Peyer's patch (tissue), 4 donors: ENCODE measurements around the gene SPSB4. TPM values are rescaled to one million over a fixed set of nuclear protein-coding genes. Genes with fewer than 3 reads are reported as not detected.

ENCODE experiments used
- DNase-seq, 3 donors: peaks; one replicate each; pipeline ENCODE4 v3.0.0-alpha.2; 2017 to 2019
- H3K27ac ChIP-seq, 4 donors: fragments of 200-600 bp; sonication (generic); one replicate each; pipeline ENCODE4 v1.5.1; 2016 to 2019
- H3K27me3 ChIP-seq, 2 donors: fragments of 200-600 bp; sonication (generic); one replicate each; pipeline ENCODE4 v1.5.1; 2019
- H3K36me3 ChIP-seq, 3 donors: fragments of 200-600 bp; sonication (generic); one replicate each; pipeline ENCODE4 v1.5.1; 2016 to 2019
- H3K4me1 ChIP-seq, 4 donors: fragments of 200-600 bp; sonication (generic); one replicate each; pipeline ENCODE4 v1.5.1; 2016 to 2019
- H3K4me3 ChIP-seq, 4 donors: fragments of 200-600 bp; sonication (generic); 1 replicate in 3 of 4; 2 replicates in 1 of 4; pipeline ENCODE4 v1.5.1; 2016 to 2019; ENCODE audit warnings: mild to moderate bottlenecking in 1 of 4
- H3K9me3 ChIP-seq, 4 donors: fragments of 200-600 bp; sonication (generic); one replicate each; pipeline ENCODE4 v1.5.1; 2016 to 2019; ENCODE audit warnings: mild to moderate bottlenecking in 1 of 4
- POLR2A ChIP-seq, 2 donors: fragments of 450-650 bp; IDR thresholded peaks; one replicate each; pipeline ENCODE4 v1.5.1; 2017; ENCODE audit warnings: antibody characterized with exemption in 2 of 2, mild to moderate bottlenecking in 2 of 2, moderate library complexity in 2 of 2
- total RNA-seq, 4 donors: library from RNA; depleted of rRNA; stranded (reverse); fragments of >200 nt; gene quantifications; one replicate each; pipeline ENCODE4 v1.1.0, GENCODE V29; 2016
- TF ChIP-seq, protein P1 (sequence below), 6 experiments: fragments of 450-650 bp in 4 of 6; fragments of 200-600 bp in 2 of 6; sonication (generic) in 1 of 6; IDR thresholded peaks; one replicate each; pipeline ENCODE4 v1.5.1; 2017 to 2019; ENCODE audit warnings: antibody characterized with exemption in 6 of 6, mild to moderate bottlenecking in 3 of 6, moderate library complexity in 1 of 6

SPSB4 gene
- total RNA-seq, 4 donors from 2014 or later, result 0.35 TPM; not detected in 3

DNA sequence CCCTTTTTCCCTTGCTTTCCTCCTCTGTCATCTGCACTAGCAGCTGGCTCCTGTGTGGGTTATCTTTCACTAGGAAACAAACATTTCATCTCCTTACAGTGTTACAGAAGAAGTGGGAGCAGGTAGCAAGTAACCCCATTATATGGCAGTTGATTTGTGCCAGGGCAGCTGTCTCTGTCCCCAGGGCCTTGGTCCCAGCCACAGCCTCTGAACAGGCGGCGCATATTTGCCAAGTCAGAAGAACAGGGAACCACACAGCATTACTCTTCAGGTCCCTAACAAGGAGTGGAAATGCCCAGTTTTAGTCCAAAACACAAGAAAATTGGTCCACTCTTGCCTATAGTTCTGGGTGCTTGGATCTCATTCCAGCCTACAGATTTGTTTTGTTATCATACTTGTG is 99.8 kb downstream of the SPSB4 start:
- no peak for DNase-seq
- no peaks in the 10 kb centered on the region for H3K27me3 ChIP-seq
- H3K9me3 ChIP-seq, result no peaks in the 10 kb centered on the region
- H3K27ac ChIP-seq, result no peak overlapping the region
- TF ChIP-seq, protein P1, sequence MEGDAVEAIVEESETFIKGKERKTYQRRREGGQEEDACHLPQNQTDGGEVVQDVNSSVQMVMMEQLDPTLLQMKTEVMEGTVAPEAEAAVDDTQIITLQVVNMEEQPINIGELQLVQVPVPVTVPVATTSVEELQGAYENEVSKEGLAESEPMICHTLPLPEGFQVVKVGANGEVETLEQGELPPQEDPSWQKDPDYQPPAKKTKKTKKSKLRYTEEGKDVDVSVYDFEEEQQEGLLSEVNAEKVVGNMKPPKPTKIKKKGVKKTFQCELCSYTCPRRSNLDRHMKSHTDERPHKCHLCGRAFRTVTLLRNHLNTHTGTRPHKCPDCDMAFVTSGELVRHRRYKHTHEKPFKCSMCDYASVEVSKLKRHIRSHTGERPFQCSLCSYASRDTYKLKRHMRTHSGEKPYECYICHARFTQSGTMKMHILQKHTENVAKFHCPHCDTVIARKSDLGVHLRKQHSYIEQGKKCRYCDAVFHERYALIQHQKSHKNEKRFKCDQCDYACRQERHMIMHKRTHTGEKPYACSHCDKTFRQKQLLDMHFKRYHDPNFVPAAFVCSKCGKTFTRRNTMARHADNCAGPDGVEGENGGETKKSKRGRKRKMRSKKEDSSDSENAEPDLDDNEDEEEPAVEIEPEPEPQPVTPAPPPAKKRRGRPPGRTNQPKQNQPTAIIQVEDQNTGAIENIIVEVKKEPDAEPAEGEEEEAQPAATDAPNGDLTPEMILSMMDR (IDR thresholded peaks at IDR 0.05), result no peak
- TF ChIP-seq POLR2A (IDR thresholded peaks at IDR 0.05), result no peak
- H3K36me3 ChIP-seq, result no peaks in the 10 kb centered on the region
- H3K4me1 ChIP-seq, result no peaks in the 10 kb centered on the region
- no peak overlapping the region for H3K4me3 ChIP-seq

GRCh38 chr3:141151439-141151838 is 100.3 kb downstream of the SPSB4 start:
- H3K4me1 ChIP-seq, result no peaks in the 10 kb centered on the region
- no peak overlapping the region for H3K27ac ChIP-seq
- no peak for TF ChIP-seq POLR2A (IDR thresholded peaks at IDR 0.05)
- TF ChIP-seq, protein P1 (IDR thresholded peaks at IDR 0.05), result no peak
- H3K36me3 ChIP-seq, result no peaks in the 10 kb centered on the region
- no peaks in the 10 kb centered on the region for H3K9me3 ChIP-seq
- no peak overlapping the region for H3K4me3 ChIP-seq
- H3K27me3 ChIP-seq, result no peaks in the 10 kb centered on the region
- DNase-seq, result no peak

DNA sequence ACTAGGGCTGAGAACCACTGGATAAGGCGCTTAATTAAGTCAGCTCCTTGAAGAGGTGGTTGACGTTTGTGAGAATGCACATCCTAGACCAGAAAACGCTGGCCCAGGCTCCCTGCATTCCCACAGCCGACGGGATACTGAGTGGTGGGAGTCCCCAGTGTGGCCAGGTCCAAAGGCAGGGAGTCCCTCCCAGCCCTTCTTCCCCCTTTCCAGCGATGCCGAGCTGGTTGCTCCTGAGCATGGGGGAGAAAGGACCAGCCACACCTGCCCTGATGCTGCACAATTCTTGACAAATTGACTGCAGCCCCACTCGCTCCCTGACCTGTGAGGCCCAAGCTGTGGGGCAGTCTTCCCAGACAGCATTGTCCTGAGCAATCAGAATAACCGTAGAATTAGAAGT is 101.0 kb downstream of the SPSB4 start:
- Histone ChIP-seq H3K9me3 (no peaks in the 10 kb centered on the region), H3K27ac (no peak overlapping the region), H3K4me3 (no peak overlapping the region), H3K4me1 (no peaks in the 10 kb centered on the region), H3K36me3 (no peaks in the 10 kb centered on the region), H3K27me3 (no peaks in the 10 kb centered on the region)
- no peak for DNase-seq
- TF ChIP-seq, protein P1 (IDR thresholded peaks at IDR 0.05), result no peak

DNA sequence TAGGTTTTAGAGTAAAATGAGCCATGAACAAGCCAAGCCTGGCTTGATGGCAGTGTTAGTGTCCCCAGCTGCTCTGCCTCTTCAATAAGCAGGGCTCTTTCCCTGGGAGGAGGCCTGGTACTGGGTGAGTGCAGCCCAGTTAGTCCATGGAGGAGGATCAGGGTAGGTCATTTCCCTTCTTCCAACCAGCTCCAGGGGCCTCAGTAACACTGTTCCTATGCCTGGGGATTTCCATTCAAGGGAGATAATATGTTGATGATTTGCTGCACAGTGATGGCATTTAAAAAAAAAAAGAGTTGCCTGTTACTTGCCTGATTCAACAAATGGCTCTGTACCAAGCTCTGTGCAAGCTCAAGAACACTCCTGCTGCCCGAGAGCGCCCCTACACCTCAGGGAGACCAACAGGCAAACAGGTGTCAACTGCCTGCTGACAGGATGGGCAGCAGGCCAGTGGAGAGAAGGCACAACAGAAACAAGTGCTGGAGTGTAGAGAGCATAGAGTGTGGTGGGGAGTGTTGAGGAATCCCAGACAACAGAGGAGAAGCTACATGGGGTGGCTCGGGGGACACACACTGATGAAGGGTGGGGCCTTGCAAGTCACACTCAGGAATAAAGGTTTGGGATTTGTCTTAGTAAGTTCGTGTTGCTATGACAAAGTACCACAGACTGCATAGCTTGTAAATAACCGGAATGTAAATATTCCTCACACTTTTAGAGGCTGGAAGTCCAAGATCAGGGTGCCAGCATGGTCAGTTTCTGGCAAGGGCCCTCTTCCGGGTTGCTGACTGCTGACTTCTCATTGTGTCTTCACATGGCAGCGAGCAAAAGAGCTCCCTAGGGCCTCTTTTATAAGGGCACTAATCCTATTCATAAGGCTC is 101.9 kb downstream of the SPSB4 start:
- Histone ChIP-seq H3K27ac (no peak overlapping the region), H3K4me1 (no peaks in the 10 kb centered on the region), H3K36me3 (no peaks in the 10 kb centered on the region), H3K4me3 (no peak overlapping the region), H3K9me3 (no peaks in the 10 kb centered on the region), H3K27me3 (no peaks in the 10 kb centered on the region)
- no peak for DNase-seq
- TF ChIP-seq, protein P1 (IDR thresholded peaks at IDR 0.05), result no peak
- no peak for TF ChIP-seq POLR2A (IDR thresholded peaks at IDR 0.05)

DNA sequence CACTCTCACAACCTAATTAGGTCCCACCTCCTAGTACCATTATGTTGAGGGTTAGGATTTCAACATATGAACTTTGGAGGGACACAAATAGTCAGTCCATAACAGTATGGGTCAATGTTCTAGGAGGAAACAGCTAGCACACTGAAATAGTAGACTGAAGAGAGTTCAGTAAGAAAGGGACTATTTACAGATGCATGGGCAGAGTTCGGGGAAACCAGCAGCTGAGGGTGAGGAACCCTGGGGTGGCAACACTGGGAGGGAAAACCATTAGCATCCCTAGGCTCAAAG is 102.5 kb downstream of the SPSB4 start:
- Histone ChIP-seq H3K4me1 (no peaks in the 10 kb centered on the region), H3K4me3 (no peak overlapping the region), H3K27me3 (no peaks in the 10 kb centered on the region), H3K9me3 (no peaks in the 10 kb centered on the region), H3K36me3 (no peaks in the 10 kb centered on the region), H3K27ac (no peak overlapping the region)
- TF ChIP-seq, protein P1 (IDR thresholded peaks at IDR 0.05), result no peak
- TF ChIP-seq POLR2A (IDR thresholded peaks at IDR 0.05), result no peak
- no peak for DNase-seq
